ENCODE data around the gene TRIM41. TPM values are rescaled to one million over a fixed set of nuclear protein-coding genes. Genes with fewer than 3 reads are reported as not detected.

TRIM41 gene
- total and polyA plus RNA-seq, 2 of the 13 experiments (the other 11 are each of a cell fraction or from before 2014, with no cell fraction given) = 10.2 to 16.7 TPM

- TF ChIP-seq HBP1 (CRISPR knock-in tag; IDR thresholded peaks at IDR 0.05; ENCODE audit: low read depth) = no peak; the same call in 1 of the 2 replicates
- no peak for TF ChIP-seq FUBP1 (CRISPR knock-in tag; IDR thresholded peaks at IDR 0.05; ENCODE audit: borderline replicate concordance)
- no peak for TF ChIP-seq RARG (CRISPR knock-in tag; IDR thresholded peaks at IDR 0.05; ENCODE audit: low read depth)
- TF ChIP-seq KDM4B (CRISPR knock-in tag; IDR thresholded peaks at IDR 0.05) = 0 out of 2 replicates have a peak, but pooled peaks have one; percentile 67
- no peak for TF ChIP-seq HES4 (CRISPR knock-in tag; IDR thresholded peaks at IDR 0.05; ENCODE audit: borderline replicate concordance)
- peak; percentile 89; the same call in 1 of the 2 replicates for TF ChIP-seq ZNF383 (CRISPR knock-in tag; IDR thresholded peaks at IDR 0.05; ENCODE audit: borderline replicate concordance)
- TF ChIP-seq ZIK1 (CRISPR knock-in tag; IDR thresholded peaks at IDR 0.05; ENCODE audit: borderline replicate concordance, low read depth) = no peak
- TF ChIP-seq RBAK (CRISPR knock-in tag; IDR thresholded peaks at IDR 0.05) = no peak
- TF ChIP-seq USF2 (IDR thresholded peaks at IDR 0.05; ENCODE audit: low read depth, low read length) = no peak
- no peak; the same call in 1 of the 2 replicates for TF ChIP-seq USF2 (CRISPR knock-in tag; IDR thresholded peaks at IDR 0.05; ENCODE audit: borderline replicate concordance)
- TF ChIP-seq ZNF800 (CRISPR knock-in tag; IDR thresholded peaks at IDR 0.05) = no peak
- no peak; the same call in 1 of the 2 replicates for TF ChIP-seq ZNF609 (CRISPR knock-in tag; IDR thresholded peaks at IDR 0.05; ENCODE audit: borderline replicate concordance)
- no peak; the same call in 1 of the 2 replicates for TF ChIP-seq HNF1B (CRISPR knock-in tag; IDR thresholded peaks at IDR 0.05)
Measured at GRCh38 chr5:181223058-181223728, at the start of gene TRIM41 (continued).
